NCI-H446 (cell line): ENCODE results near the gene WDR87.
"Not testable (repeated sequence)": the region's sequence is repeated elsewhere in the genome, so short reads cannot be mapped to it uniquely, and the experiment has no call there.

Experiments
- DNase-seq, 2 experiments: peaks; one replicate each; lab custom pipeline; 2025; lab: John Stamatoyannopoulos, UW

The WDR87 gene

GRCh38 chr19:37877147-37877546, 29.2 kb downstream of the WDR87 start:
- DNase-seq: no peak

DNA sequence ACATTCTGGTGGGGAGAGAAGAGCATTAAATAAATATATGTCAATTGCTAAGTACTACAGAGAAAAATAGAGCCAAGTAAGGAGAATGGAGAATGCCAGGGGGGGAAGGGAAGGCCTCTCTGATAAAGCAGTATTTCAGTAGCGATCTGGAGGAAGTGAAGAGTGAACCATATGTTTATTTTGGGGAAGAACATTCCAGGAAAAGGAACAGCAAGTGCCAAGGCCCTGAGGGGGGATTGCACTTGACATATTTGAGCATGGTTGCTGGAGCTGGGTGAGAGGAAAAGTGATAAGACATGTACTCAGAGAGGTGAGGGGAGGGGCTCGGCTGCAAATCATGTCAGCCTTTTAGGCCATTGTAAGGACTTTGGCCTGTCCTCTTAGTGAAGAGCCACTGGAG, 30.4 kb downstream of the WDR87 start:
- DNase-seq: no peak

GRCh38 chr19:37874784-37875183, 31.6 kb downstream of the WDR87 start:
- DNase-seq: no peak

DNA sequence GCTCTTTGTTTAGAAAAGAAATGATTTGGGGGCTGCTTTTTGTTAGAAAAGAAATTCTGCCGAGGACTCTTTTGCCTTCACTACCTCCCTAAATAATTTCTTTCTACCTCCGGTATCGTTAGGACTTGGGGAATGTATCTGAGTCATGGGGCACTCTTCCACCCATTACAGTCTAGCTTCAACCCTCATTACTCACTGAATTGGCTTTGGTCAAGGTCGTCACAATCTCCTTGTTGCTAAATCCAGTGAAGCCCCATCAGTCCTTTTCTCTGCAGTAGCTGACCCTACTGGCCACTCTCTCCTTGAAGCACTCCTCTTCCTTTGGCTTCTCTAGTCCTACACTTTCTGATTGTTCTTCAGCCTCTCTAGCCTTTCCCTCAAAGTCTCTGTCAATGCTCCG, 34.0 kb downstream of the WDR87 start:
- no peak for DNase-seq

DNA sequence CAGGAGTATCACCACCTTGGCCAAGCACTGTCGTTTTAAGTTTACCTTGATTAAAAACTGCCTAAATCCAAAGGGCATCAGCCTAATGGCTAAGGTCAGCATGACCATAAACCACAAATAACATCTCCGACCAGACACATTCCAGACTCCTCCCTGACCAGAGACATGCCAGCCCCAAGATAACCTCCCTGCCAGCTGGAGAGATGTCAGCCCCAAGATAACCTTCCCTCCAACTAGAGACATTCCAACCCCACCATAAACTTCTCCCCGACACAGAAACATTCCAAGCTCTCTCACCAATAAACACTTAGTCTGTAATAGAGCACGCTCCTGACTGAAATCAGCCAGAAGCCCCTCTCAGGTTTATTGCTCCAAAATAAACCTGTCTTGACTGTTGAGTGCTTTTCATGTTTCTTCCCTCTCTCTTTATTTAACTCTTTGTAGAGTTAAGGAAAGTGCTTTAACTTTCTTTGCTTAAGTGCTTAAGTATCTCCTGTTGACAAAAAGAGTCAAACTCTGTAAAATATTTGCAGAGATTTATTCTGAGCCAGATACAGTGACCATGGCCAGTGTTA, 36.5 kb downstream of the WDR87 start:
- no peak for DNase-seq

- peak in 1 of 2 experiments; percentile 4 for DNase-seq
Measured at GRCh38 chr19:37867831-37868230, 38.6 kb downstream of the WDR87 start.

DNA sequence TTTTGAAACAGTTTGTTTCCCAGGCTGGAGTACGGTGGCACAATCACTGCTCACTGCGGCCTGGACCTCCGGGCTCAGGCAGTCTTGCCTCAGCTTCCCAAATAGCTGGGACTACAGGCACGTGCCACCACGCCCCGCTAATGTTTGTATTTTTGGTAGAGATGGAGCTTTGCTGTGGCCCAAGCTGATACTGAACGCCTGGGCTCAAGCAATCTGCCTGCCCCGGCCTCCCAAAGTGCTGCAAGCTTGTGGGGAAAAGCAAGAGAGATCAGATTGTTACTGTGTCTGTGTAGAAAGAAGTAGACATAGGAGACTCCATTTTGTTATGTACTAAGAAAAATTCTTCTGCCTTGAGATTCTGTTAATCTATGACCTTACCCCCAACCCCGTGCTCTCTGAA, 40.5 kb downstream of the WDR87 start:
- not testable (repeated sequence) for DNase-seq

GRCh38 chr19:37864501-37864900, 41.9 kb downstream of the WDR87 start:
- no peak for DNase-seq

DNA sequence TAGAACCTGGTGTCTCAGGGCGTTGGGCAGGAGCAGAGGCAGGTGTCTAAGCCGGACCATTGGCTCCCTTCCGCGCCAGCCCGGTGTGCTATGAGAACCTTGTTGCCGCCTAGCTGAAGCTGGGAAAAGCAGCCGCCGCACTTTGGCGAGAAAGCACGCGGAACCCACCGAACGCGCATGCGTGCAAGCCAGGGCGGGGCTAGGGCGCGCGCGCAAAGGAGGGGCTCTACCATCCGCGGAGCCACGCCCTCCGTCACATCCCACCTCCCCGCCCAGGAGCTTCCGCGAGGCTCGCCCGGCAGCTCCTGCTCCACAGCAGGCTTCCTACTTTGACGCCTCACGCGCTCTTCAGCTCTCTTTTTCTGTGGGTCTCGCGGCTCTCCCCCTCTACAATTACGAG, 51.3 kb downstream of the WDR87 start:
- DNase-seq: no peak

GRCh38 chr19:37845932-37846331, 60.5 kb downstream of the WDR87 start:
- no peak for DNase-seq
